ENCODE results near the gene AP5M1.
A peak's percentile ranks its signal among the peaks of the same experiment; 100 is the strongest.
"Not testable (repeated sequence)": the region's sequence is repeated elsewhere in the genome, so short reads cannot be mapped to it uniquely, and the experiment has no call there.

The AP5M1 gene

GRCh38 chr14:57268161-57269069, at the start of gene AP5M1, which contains the start of gene EXOC5:
Gene AP5M1, plus strand, starts transcription at chr14:57268971. Its CDS starts 344 bp downstream, at chr14:57269315.
Gene EXOC5, minus strand, starts transcription at chr14:57268905. Its CDS starts 257 bp downstream, at chr14:57268648.
- peak; percentile 79 for DNase-seq (ENCODE audit: low read depth)

GRCh38 chr14:57221931-57222330, 46.8 kb upstream of the AP5M1 start:
- DNase-seq (ENCODE audit: low read depth): no peak

GRCh38 chr14:57227083-57227482, 41.7 kb upstream of the AP5M1 start:
- no peak for DNase-seq (ENCODE audit: low read depth)

- DNase-seq (ENCODE audit: low read depth): not testable (repeated sequence)
Observed at GRCh38 chr14:57228320-57228719, 40.5 kb upstream of the AP5M1 start.

DNA sequence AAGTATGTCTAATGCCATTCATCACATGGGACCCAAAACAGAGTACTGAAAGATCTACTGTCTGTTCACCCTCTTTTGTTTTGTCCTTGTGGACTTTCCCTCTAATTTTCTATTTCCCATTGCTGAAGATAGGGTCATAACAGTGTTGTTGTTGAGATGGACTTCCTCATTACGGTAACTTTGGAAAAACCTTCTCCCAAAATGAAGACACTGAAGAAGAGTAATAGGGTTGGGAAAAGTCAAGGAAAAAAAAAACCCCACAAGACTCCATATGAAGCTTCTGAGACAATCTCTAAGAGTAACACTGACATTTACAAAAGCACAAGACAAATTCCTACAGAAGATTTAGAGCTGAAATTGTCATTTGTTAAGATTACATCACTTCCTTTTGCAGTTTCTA, 36.8 kb upstream of the AP5M1 start:
- no peak for DNase-seq (ENCODE audit: low read depth)

- not testable (repeated sequence) for DNase-seq (ENCODE audit: low read depth)
Observed at GRCh38 chr14:57240115-57240514, 28.7 kb upstream of the AP5M1 start.

DNA sequence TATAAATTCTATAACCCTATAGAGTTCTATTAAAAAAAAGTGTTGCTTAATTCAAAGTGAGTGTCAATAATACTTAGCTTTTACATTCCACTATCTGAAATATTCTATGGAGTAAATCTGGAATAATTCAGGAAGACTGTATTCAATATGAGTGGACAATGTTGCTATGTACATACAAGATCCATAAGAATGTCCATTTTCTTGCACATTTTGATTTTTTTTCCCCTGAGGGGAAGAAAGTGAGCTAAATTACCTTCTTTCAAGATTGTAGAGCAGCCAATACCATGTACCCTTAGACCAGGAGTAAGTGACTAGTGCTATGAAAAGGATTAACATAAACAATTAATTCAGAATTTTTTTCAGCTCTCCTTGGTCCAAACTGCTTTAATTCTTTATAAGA, 25.5 kb upstream of the AP5M1 start:
- DNase-seq (ENCODE audit: low read depth): no peak

DNA sequence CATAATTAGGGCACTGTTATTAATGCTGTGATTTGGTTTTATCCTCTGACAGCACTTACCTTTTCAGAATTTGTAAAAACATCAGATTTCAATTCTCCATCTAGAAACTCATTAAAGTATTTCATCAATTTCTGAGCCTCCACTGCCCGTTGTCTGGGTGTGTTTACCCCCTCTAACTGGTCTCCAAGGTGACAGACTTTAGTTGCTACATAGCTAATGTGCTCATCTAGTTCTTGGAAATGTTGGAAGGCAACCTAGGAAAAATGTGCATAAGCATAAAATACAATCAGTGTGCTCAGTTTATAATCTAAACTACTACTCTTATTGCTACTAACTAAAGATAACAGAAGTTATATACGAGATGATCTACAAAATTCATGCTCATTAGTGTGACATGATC, 24.7 kb upstream of the AP5M1 start:
- no peak for DNase-seq (ENCODE audit: low read depth)

- DNase-seq (ENCODE audit: low read depth): no peak
Observed at GRCh38 chr14:57245941-57246340, 22.8 kb upstream of the AP5M1 start.

DNA sequence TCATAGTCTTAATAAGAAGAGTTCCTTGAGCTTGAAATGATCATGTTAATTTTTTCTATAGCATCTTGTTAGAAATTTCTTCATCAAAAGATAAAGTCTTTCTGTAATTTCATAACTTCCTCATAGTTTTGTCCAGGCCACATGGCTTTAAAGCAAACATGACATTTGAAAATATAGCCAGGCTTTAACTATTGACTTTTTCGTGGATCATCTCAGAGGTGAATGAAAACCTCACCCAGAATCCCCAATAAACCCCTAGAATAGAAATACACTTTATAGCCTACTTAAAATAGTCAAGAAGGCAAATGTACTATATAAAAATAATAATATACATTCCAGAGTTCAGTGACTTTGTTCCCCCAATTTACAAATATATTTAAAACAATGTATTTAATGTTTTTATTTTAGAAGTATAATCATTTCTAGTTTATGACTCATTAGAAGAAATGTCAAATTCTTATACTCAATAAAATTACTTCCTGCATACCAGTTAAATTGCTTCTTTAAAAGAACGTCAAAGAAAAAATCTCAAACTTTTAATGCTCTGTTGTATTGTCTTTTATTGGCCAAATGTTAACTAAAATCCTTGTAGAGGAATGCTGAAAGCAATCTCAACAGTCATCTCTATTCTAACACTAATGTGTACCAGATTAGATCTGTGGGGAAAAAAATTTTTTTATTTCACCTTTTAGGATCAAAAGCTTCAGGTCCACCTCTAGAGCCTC, 21.7 kb upstream of the AP5M1 start:
- no peak for DNase-seq (ENCODE audit: low read depth)

DNA sequence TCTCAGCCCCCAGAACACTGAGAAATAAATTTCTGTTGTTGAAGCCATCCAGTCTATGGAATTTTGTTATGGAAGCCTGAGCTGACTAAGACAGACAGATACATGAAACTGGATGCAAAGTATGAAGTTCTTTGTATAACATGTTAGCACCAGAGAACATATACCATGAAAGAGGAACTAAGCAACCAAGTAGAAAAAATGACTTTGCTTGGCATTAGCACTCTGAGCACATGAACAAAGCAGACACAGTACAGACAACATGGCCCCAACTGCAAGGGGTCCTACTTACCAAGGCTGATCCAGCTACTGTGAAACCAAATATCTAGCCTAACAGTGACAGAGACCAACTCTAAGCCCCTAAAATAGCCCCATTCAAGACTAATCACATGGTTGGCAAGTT, 13.9 kb upstream of the AP5M1 start:
- no peak for DNase-seq (ENCODE audit: low read depth)

DNA sequence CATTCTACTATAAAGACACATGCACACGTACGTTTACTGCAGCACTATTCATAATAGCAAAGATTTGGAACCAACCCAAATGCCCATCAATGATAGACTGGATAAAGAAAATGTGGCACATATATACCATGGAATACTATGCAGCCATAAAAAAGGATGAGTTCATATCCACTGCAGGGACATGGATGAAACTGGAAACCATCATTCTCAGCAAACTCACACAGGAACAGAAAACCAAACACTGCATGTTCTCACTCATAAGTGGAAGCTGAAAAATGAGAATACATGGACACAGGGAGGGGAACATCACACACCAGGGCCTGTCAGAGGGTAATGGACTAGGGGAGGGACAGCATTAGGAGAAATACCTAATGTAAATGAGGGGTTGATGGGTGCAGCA, 10.6 kb upstream of the AP5M1 start:
- DNase-seq (ENCODE audit: low read depth): not testable (repeated sequence)

DNA sequence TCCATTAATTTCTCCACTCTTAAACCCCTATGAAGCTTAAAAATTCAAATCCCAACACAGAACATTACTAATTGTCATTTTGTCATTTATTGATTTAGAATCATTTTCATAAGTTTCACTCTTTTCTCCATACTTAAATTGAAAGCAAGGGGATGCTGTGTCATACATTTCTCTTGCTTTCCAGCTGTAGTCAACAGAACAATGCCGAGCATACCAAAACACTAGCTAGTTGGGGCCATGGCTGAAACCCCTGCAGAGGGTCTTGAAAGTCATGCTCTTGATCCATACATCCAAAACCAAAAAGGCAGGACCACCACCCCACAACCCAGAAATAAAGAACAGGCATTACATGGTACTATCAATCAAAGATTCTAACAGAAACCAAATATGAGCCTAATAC, 9.1 kb upstream of the AP5M1 start:
- no peak for DNase-seq (ENCODE audit: low read depth)

DNA sequence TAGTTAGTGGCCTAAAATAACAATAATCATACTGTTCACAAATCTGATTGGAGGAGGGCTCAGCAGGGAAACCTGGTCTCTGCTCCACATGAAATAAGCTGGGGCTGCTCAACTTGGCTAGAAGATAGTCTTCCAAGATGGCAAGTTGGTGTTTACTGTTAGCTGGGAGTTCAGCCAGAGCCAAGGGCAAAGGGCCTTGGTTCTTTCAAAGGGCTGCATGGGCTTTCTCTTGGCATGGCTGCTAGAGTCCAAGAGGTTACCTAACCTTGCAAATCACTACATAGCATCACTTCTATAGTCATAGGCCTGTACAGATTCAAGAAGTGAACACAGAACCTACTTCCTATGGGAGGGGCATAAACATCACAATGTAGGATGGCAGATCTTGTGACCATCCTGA, 7.2 kb upstream of the AP5M1 start:
- DNase-seq (ENCODE audit: low read depth): no peak

DNA sequence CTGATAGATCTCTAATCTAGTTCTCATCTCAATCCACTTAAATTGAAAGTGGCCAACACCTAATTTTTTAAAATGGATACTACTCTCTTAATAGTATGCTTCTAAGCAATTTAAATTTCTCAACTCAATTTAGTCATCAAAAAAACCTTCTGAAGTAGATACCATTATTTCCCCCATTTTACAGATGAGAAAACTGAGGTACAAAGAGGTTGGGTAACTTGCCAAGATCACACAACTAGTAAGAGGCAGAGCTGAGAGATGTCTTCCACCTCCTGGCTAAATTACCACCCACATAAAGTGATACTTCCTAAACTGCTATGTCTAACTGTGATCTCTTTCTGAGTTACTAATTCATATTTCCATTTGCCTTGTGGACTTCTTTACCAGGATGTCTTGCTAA, 6.7 kb upstream of the AP5M1 start:
- DNase-seq (ENCODE audit: low read depth): no peak

- DNase-seq (ENCODE audit: low read depth): no peak
Observed at GRCh38 chr14:57266065-57266464, 2.7 kb upstream of the AP5M1 start.

DNA sequence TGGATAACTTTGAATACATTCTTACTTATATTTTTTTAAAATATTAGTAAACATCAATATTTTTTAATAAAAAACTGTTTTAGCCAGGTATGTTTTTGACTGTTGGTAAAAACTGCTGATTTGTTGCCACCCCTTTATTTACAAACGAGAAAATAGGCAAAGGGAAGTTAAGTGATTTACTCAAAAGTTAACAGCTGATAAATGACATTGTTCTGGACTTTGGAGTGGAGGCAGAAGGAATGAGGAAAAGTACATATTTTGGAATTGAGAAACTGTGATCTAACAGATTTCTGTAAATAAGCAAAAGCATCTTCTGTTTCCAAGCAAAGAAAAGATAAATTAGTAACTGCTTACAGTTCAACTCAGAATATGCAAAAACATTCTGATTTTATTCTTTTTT, 4.5 kb downstream of the AP5M1 start:
- DNase-seq (ENCODE audit: low read depth): no peak

- no peak for DNase-seq (ENCODE audit: low read depth)
Observed at GRCh38 chr14:57274551-57274950, 5.8 kb downstream of the AP5M1 start.

- no peak for DNase-seq (ENCODE audit: low read depth)
Observed at GRCh38 chr14:57275023-57275664, 6.4 kb downstream of the AP5M1 start.

- DNase-seq (ENCODE audit: low read depth): no peak
Observed at GRCh38 chr14:57277062-57277461, 8.3 kb downstream of the AP5M1 start.

- DNase-seq (ENCODE audit: low read depth): no peak
Observed at GRCh38 chr14:57287745-57288144, 19.0 kb downstream of the AP5M1 start.

GRCh38 chr14:57290751-57291150, 22.0 kb downstream of the AP5M1 start:
- no peak for DNase-seq (ENCODE audit: low read depth)
